Endothelial cell of umbilical vein (primary cell): Measurements from ENCODE around the gene CALN1.

ENCODE experiments used
- CTCF ChIP-seq, 2 donors: IDR thresholded peaks; 1 replicate in 1 of 2; 2 replicates in 1 of 2; pipeline ENCODE4 v1.5.1; 2011; ENCODE audit warnings: low read length in 2 of 2, mild to moderate bottlenecking in 2 of 2, moderate library complexity in 2 of 2, control low read depth in 1 of 2, inconsistent platforms in 1 of 2, low read depth in 1 of 2; ENCODE audit not compliant: insufficient read depth in 1 of 2; ENCODE audit errors: extremely low read depth in 1 of 2
- JUN ChIP-seq: IDR thresholded peaks from 2 replicates; pipeline ENCODE4 v1.6.1; 2011; ENCODE audit warnings: borderline replicate concordance, low read depth; ENCODE audit not compliant: insufficient read length, insufficient read depth
- MAX ChIP-seq: IDR thresholded peaks from 2 replicates; pipeline ENCODE4 v1.6.1; 2011; ENCODE audit not compliant: insufficient read depth, insufficient read length
- POLR2A ChIP-seq: IDR thresholded peaks from 2 replicates; pipeline ENCODE4 v1.6.1; 2012; ENCODE audit warnings: low read depth, mild to moderate bottlenecking, control low read depth, low read length
- POLR2AphosphoS5 ChIP-seq: IDR thresholded peaks from 2 replicates; pipeline ENCODE4 v1.6.1; 2012; ENCODE audit warnings: low read depth, mild to moderate bottlenecking, control low read depth, low read length, moderate library complexity; ENCODE audit not compliant: insufficient read depth

- no peak for TF ChIP-seq CTCF (IDR thresholded peaks at IDR 0.05; ENCODE audit: extremely low read depth in 1 of 2, insufficient read depth in 1 of 2, low read depth in 1 of 2, low read length in 2 of 2)
- TF ChIP-seq POLR2A: no peak
- TF ChIP-seq MAX: no peak
- TF ChIP-seq JUN: no peak
- TF ChIP-seq POLR2AphosphoS5: no peak
Observed at GRCh38 chr7:72325561-72325960, 86.6 kb downstream of the CALN1 start.
